SK-N-MC (cell line): Measurements from ENCODE around the gene PCNX3.

Experiments used
- DNase-seq: peaks from one replicate; pipeline ENCODE4 v3.0.0-alpha.2; 2011; ENCODE audit warnings: low read depth, low spot score
- H3K27ac ChIP-seq: fragments of 200-600 bp; sonication (generic); 2 replicates; pipeline ENCODE4 v1.5.1; 2016; ENCODE audit warnings: mixed run types
- H3K36me3 ChIP-seq: fragments of 200-600 bp; sonication (generic); 2 replicates; pipeline ENCODE4 v1.6.1; 2017; ENCODE audit warnings: antibody characterized with exemption, low read length, mixed read lengths; ENCODE audit not compliant: insufficient read depth
- H3K4me3 ChIP-seq: fragments of 200-600 bp; sonication (generic); 2 replicates; pipeline ENCODE4 v1.5.1; 2016
- H3K9ac ChIP-seq: fragments of 200-600 bp; sonication (generic); 2 replicates; pipeline ENCODE4 v1.8.0; 2017; ENCODE audit warnings: mixed run types, mixed read lengths; ENCODE audit not compliant: insufficient read length
- H3K9me3 ChIP-seq: fragments of 200-600 bp; sonication (generic); 2 replicates; pipeline ENCODE4 v1.6.1; 2017; ENCODE audit warnings: low read depth, mild to moderate bottlenecking, antibody characterized with exemption, low read length, moderate library complexity, mixed read lengths
- EZH2 ChIP-seq: fragments of 200-600 bp; sonication (generic); IDR thresholded peaks from one replicate; pipeline ENCODE4 v1.6.1; 2017; ENCODE audit warnings: antibody characterized with exemption
- FOXP2 ChIP-seq: optimal IDR thresholded peaks from 2 replicates; pipeline ENCODE3; 2011; ENCODE audit warnings: mild to moderate bottlenecking, moderate library complexity; ENCODE audit not compliant: insufficient read depth; ENCODE audit errors: extremely low read length, control extremely low read depth
- POLR2AphosphoS5 ChIP-seq: IDR thresholded peaks from 2 replicates; pipeline ENCODE4 v1.6.1; 2012; ENCODE audit warnings: mild to moderate bottlenecking, low read depth, low read length, borderline replicate concordance

Gene PCNX3

DNA sequence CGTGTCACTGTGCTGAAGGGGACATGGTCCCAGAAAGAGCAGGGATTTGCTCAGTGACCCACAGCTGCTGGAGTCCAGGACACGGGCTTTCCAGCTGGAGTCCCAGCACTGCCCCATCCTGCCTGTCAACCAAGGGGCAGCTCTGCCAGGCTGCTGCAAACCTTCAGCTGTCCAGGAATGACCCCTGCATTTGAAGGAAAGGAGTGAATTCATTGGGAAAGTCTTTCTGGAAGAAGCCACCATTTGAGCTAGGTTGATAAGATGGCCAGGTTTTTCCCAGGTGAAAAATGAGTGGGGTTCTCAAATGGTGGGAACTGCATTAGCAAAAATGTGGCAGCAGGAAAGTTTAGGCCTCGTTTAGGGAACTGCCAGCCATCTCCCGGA, 29.3 kb upstream of the PCNX3 start:
- TF ChIP-seq EZH2 (no peak), FOXP2 (no peak), POLR2AphosphoS5 (no peak)
- Histone ChIP-seq H3K9ac (no peak overlapping the region), H3K4me3 (no peak overlapping the region), H3K27ac (no peak overlapping the region), H3K36me3 (no peaks in the 10 kb centered on the region), H3K9me3 (no peaks in the 10 kb centered on the region)
- DNase-seq: no peak

DNA sequence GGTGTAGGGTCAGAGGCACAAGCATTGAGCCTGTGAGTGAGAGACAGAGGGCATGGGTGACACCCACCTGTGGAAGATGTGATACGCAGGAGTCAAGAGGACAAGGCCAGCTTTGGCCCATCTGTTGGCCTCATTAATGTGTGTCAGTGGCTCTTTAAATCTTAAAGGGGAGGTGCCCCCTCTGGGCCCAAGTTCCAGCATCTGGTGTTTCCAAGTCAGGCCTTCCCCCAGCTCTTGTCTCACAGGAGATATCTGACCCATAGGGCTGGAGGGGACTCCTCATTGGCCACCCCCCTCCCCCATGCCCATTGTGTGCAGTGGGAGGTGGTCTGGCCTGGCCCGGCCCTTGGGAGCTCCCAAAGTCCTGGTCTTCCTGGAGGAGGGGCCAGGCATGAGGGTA, 28.9 kb upstream of the PCNX3 start:
- Histone ChIP-seq H3K9me3 (no peaks in the 10 kb centered on the region), H3K36me3 (no peaks in the 10 kb centered on the region), H3K27ac (no peak overlapping the region), H3K9ac (no peak overlapping the region), H3K4me3 (no peak overlapping the region)
- TF ChIP-seq POLR2AphosphoS5 (no peak), EZH2 (no peak), FOXP2 (no peak)
- DNase-seq: no peak

DNA sequence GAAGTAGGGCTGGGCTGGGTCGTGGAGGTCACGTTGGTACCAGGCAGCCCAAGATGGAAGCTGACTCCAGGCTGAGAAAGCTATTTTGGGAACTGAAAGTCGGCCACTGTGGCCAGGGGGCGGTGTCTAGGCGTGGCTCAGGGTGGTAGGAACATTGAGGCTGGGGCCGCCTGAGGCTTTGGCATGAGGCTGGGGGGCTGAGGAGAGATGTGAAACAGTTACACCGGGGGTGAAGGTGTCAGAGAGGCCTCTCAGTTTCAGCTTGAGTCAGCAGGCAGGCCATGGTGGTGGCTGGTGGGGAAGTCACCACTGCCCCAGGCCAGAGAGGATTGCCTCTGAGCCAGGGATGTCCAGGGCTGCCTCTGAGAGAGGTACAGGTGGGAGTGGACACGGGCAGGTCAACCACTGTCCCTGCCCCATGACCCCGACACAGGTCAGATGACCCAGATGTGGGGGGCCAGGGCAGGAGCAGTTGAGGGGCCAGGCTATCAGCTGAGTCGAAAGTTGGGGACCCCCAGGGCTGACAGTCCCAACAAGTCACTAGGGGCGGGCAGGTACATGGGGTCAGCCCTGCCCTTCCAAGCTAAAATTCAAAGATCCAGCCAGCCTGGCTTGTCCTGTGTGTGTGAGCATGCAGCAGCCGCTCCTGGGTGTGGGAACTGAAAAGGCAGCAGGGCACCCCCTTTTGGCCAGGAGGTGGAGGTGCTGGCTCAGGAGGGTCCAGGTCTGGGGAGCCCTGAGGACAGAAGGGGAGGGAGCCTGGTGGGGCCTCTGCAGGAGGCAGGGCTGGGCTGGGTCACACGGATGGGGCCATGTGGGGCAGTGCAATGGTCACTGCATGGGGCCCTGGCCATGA, 27.1 kb upstream of the PCNX3 start:
- H3K27ac ChIP-seq: no peak overlapping the region
- TF ChIP-seq FOXP2: no peak
- no peak for TF ChIP-seq EZH2
- TF ChIP-seq POLR2AphosphoS5: no peak
- H3K9ac ChIP-seq: no peak overlapping the region
- H3K36me3 ChIP-seq: no peaks in the 10 kb centered on the region
- no peaks in the 10 kb centered on the region for H3K9me3 ChIP-seq
- H3K4me3 ChIP-seq: no peak overlapping the region
- DNase-seq: no peak

- TF ChIP-seq EZH2: no peak
- DNase-seq: no peak
- Histone ChIP-seq H3K27ac (no peak overlapping the region), H3K9me3 (no peaks in the 10 kb centered on the region), H3K36me3 (no peaks in the 10 kb centered on the region), H3K9ac (no peak overlapping the region), H3K4me3 (no peak overlapping the region)
These were observed 25.9 kb upstream of the PCNX3 start for GRCh38 chr11:65589444-65590239.

- no peak overlapping the region for H3K27ac ChIP-seq
- H3K36me3 ChIP-seq: no peaks in the 10 kb centered on the region
- no peaks in the 10 kb centered on the region for H3K9me3 ChIP-seq
- H3K4me3 ChIP-seq: no peak overlapping the region
- no peak overlapping the region for H3K9ac ChIP-seq
- TF ChIP-seq POLR2AphosphoS5: no peak
- TF ChIP-seq EZH2: no peak
- TF ChIP-seq FOXP2: no peak
- no peak for DNase-seq
These were observed 25.3 kb upstream of the PCNX3 start for GRCh38 chr11:65590240-65590738.

DNA sequence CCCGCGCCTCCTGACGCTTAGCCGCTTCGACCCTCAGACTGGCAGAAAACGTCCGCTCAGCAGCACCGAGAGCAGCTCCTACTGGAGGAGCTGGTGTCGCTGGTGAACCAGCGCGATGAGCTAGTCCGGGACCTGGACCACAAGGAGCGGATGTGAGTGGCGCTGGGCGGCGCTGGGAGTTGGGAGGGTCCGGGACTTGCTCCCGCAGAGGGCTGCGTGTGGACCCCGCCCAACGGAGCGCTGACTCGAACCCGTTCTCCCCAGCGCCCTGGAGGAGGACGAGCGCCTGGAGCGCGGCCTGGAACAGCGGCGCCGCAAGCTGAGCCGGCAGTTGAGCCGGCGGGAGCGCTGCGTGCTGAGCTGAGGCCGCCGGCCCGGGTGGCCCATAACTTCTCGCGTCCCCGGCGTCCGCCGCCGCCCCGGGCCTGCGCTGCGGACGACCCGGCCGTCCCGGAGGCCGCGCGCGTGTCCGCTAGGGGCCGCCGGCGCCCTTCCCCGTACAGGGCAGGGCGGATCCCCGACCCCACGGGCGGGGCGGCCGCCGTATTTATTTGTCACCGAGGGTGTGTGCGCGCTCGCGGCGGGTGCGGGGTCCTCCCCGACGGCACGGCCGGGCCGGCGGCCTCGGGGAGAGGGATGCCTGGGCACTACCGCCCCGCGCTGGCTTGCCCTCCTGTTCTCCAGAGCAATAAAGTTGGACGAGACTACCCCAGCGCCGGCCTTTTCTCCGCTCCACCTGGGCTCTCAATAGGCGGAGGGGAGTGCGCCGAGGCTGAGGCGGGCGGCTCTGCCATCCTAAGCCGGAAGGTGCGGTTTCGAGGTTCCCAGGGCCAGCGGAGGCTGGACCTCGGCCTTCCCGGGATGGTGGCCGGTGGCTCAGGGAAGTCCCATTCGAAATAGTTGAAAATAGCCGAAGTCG, 23.4 kb upstream of the PCNX3 start:
- no peak for TF ChIP-seq FOXP2
- TF ChIP-seq POLR2AphosphoS5: no peak
- TF ChIP-seq EZH2: no peak
- no peak for DNase-seq
- Histone ChIP-seq H3K4me3 (no peak overlapping the region), H3K27ac (no peak overlapping the region), H3K9me3 (no peaks in the 10 kb centered on the region), H3K9ac (no peak overlapping the region), H3K36me3 (no peaks in the 10 kb centered on the region)

DNA sequence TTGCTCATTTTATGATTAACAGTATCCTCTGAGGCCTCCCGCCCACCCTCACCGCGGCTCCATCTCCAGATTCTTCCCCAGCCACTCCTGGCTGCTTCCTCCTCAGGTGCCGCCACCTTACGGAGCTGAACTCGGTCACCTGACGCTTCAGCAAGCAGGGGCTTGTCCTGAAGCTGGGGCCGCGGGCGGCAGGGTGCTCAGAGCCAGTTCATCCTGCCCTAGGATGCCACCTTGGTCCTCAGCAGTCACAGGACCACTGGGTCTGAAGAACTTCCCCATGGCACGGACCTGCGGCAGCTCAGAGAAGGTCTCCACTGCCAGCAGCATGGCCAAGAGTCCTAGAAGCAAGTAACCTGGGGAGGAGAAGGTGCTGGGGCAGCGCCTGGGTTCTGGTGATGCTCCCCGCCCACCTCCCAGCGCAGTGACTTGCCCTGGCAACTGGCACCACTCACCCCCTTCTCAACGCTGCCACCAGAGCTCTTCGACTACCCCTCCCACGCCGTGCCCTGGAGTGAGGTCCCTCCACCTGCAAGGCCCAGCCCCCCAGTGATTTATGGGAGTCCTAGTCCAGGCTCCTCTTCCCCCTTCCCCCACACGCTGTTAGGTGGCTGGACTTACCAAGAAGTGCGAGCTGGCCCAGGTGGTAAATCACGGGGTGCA, 22.6 kb upstream of the PCNX3 start:
- Histone ChIP-seq H3K4me3 (no peak overlapping the region), H3K9me3 (no peaks in the 10 kb centered on the region), H3K9ac (no peak overlapping the region), H3K27ac (no peak overlapping the region), H3K36me3 (no peaks in the 10 kb centered on the region; the same call in 1 of the 2 replicates)
- DNase-seq: no peak
- TF ChIP-seq EZH2 (no peak), FOXP2 (no peak), POLR2AphosphoS5 (no peak)
